Osteocyte (in vitro differentiated cells): ENCODE data around the gene PHEX. TPM values are rescaled to one million over a fixed set of nuclear protein-coding genes. Genes with fewer than 3 reads are reported as not detected.

Experiments
- DNase-seq: peaks from one replicate; pipeline ENCODE4 v3.0.0; 2021; ENCODE audit warnings: mixed read lengths; ENCODE audit not compliant: unreplicated experiment; ENCODE audit errors: extremely low spot score
- H3K27ac Mint-ChIP-seq: one replicate; pipeline ENCODE4 v1.8.0; 2021; ENCODE audit warnings: mild to moderate bottlenecking, mixed read lengths; ENCODE audit not compliant: unreplicated experiment
- H3K27me3 Mint-ChIP-seq: one replicate; pipeline ENCODE4 v1.8.0; 2021; ENCODE audit warnings: mixed read lengths; ENCODE audit not compliant: unreplicated experiment
- H3K36me3 Mint-ChIP-seq: one replicate; pipeline ENCODE4 v1.8.0; 2021; ENCODE audit warnings: mixed read lengths; ENCODE audit not compliant: unreplicated experiment
- H3K4me1 Mint-ChIP-seq: one replicate; pipeline ENCODE4 v1.8.0; 2021; ENCODE audit warnings: mixed read lengths; ENCODE audit not compliant: unreplicated experiment
- H3K4me3 Mint-ChIP-seq: one replicate; pipeline ENCODE4 v1.8.0; 2021; ENCODE audit warnings: mild to moderate bottlenecking, moderate library complexity, mixed read lengths; ENCODE audit not compliant: unreplicated experiment
- H3K9me3 Mint-ChIP-seq: one replicate; pipeline ENCODE4 v1.8.0; 2021; ENCODE audit warnings: mixed read lengths; ENCODE audit not compliant: unreplicated experiment
- CTCF ChIP-seq: fragments of 200-600 bp; sonication (generic); IDR thresholded peaks from 2 replicates; pipeline ENCODE4 v1.5.0; 2021; ENCODE audit warnings: antibody characterized with exemption, mild to moderate bottlenecking, moderate library complexity
- total RNA-seq: library from RNA; stranded (reverse); gene quantifications from 2 replicates; pipeline ENCODE4 v1.2.1, GENCODE V29; 2021

The PHEX gene
- total RNA-seq, 1 donor from 2014 or later = 1.6 TPM

- DNase-seq = no peak
- no peaks in the 10 kb centered on the region for H3K27me3 Mint-ChIP-seq
- peaks cover 10% of the 10 kb centered on the region for H3K4me1 Mint-ChIP-seq
- TF ChIP-seq CTCF = no peak
- H3K36me3 Mint-ChIP-seq = no peaks in the 10 kb centered on the region
- no peaks in the 10 kb centered on the region for H3K9me3 Mint-ChIP-seq
- H3K27ac Mint-ChIP-seq = no peak overlapping the region
- no peak overlapping the region for H3K4me3 Mint-ChIP-seq
These were observed 56.2 kb downstream of the PHEX start for GRCh38 chrX:22088326-22088725.

- H3K9me3 Mint-ChIP-seq = no peaks in the 10 kb centered on the region
- no peak overlapping the region for H3K27ac Mint-ChIP-seq
- no peak overlapping the region for H3K4me3 Mint-ChIP-seq
- no peaks in the 10 kb centered on the region for H3K27me3 Mint-ChIP-seq
- no peak for DNase-seq
- H3K4me1 Mint-ChIP-seq = peaks cover 21% of the 10 kb centered on the region
- TF ChIP-seq CTCF = no peak
- H3K36me3 Mint-ChIP-seq = no peaks in the 10 kb centered on the region
These were observed 58.1 kb downstream of the PHEX start for GRCh38 chrX:22090181-22090580.

GRCh38 chrX:22093550-22093949 is 61.4 kb downstream of the PHEX start:
- Mint-ChIP-seq H3K9me3 (no peaks in the 10 kb centered on the region), H3K27me3 (no peaks in the 10 kb centered on the region), H3K4me1 (peaks cover 31% of the 10 kb centered on the region), H3K4me3 (no peak overlapping the region), H3K36me3 (no peaks in the 10 kb centered on the region), H3K27ac (no peak overlapping the region)
- no peak for TF ChIP-seq CTCF
- no peak for DNase-seq

GRCh38 chrX:22095286-22095685 is 63.2 kb downstream of the PHEX start:
- Mint-ChIP-seq H3K27me3 (no peaks in the 10 kb centered on the region), H3K27ac (peak overlapping the region; percentile 66), H3K4me3 (no peak overlapping the region), H3K9me3 (no peaks in the 10 kb centered on the region), H3K4me1 (peaks cover 32% of the 10 kb centered on the region), H3K36me3 (no peaks in the 10 kb centered on the region)
- no peak for TF ChIP-seq CTCF
- no peak for DNase-seq

GRCh38 chrX:22095856-22096255 is 63.7 kb downstream of the PHEX start:
- TF ChIP-seq CTCF = no peak
- H3K4me3 Mint-ChIP-seq = no peak overlapping the region
- no peak for DNase-seq
- H3K27me3 Mint-ChIP-seq = no peaks in the 10 kb centered on the region
- no peaks in the 10 kb centered on the region for H3K36me3 Mint-ChIP-seq
- H3K27ac Mint-ChIP-seq = peak overlapping the region; percentile 8
- peaks cover 27% of the 10 kb centered on the region for H3K4me1 Mint-ChIP-seq
- H3K9me3 Mint-ChIP-seq = no peaks in the 10 kb centered on the region
